Fibroblast of skin of right quadriceps (primary cell): Measurements from ENCODE around the gene PLXNA3.

Experiments used
- DNase-seq: peaks from one replicate; pipeline ENCODE4 v3.0.0-alpha.2; 2013

Gene PLXNA3

GRCh38 chrX:154507673-154508383 lies 49.7 kb downstream of the PLXNA3 start:
- no peak for DNase-seq

- no peak for DNase-seq
Measured at GRCh38 chrX:154508384-154508745, 50.3 kb downstream of the PLXNA3 start.

GRCh38 chrX:154509455-154509854 lies 51.4 kb downstream of the PLXNA3 start:
- no peak for DNase-seq

GRCh38 chrX:154511761-154512160 lies 53.7 kb downstream of the PLXNA3 start:
- no peak for DNase-seq

- no peak for DNase-seq
Measured at GRCh38 chrX:154512879-154513553, 54.9 kb downstream of the PLXNA3 start.

GRCh38 chrX:154513716-154514115 lies 55.6 kb downstream of the PLXNA3 start:
- no peak for DNase-seq

- DNase-seq, result no peak
Measured at GRCh38 chrX:154515090-154515965, 57.2 kb downstream of the PLXNA3 start.

- peak; percentile 86 for DNase-seq
Measured at GRCh38 chrX:154515966-154516655, 58.0 kb downstream of the PLXNA3 start, which contains the start of gene FAM3A. Gene FAM3A, minus strand, starts transcription at chrX:154516232. Its CDS starts 460 bp downstream, at chrX:154515772.

GRCh38 chrX:154516656-154517100 lies 58.6 kb downstream of the PLXNA3 start:
- DNase-seq, result peak; percentile 48

- DNase-seq, result no peak
Measured at GRCh38 chrX:154517101-154517781, 59.2 kb downstream of the PLXNA3 start.

- no peak for DNase-seq
Measured at GRCh38 chrX:154519389-154519788, 61.3 kb downstream of the PLXNA3 start.

GRCh38 chrX:154525606-154526490 lies 67.8 kb downstream of the PLXNA3 start:
- no peak for DNase-seq

GRCh38 chrX:154526901-154527675 lies 69.0 kb downstream of the PLXNA3 start:
- DNase-seq, result peak; percentile 70
